GM18951 (cell line): ENCODE results near the gene TRIM24.
A peak's percentile ranks its signal among the peaks of the same experiment; 100 is the strongest.
"Not testable (repeated sequence)": the region's sequence is repeated elsewhere in the genome, so short reads cannot be mapped to it uniquely, and the experiment has no call there.

Experiments used
- POLR2A ChIP-seq: IDR thresholded peaks from 4 replicates; pipeline ENCODE4 v1.6.1; 2011; ENCODE audit warnings: mild to moderate bottlenecking; ENCODE audit not compliant: insufficient read length, insufficient read depth; ENCODE audit errors: extremely low read depth
- in situ Hi-C: fragments of 300-500 bp; cut with MboI; formaldehyde crosslinking; loops from one replicate; pipeline ENCODE4 v1.12.0; 2022; ENCODE audit warnings: low sequenced_read_pairs, mixed read lengths, inconsistent platforms; ENCODE audit not compliant: unreplicated experiment

The TRIM24 gene

DNA sequence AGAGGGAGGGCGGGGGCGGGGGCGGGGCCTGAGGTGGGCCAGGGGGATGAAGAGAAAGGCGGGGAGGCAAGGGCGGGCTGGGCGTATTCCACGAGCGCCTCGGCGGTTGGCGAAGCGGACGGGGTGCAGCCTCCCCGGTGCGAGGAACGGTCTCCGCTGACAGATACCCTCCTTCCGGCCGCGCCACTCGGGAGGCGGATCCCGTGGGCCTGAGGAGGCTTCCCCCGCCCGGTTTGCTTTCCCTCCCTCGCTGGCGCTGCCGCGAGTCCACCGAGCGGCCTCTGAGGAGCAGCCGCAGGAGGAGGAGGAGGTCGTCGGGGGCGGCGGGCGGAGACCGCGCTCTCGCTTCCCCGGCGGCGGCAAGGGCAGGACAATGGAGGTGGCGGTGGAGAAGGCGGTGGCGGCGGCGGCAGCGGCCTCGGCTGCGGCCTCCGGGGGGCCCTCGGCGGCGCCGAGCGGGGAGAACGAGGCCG is at the start of gene TRIM24:
TSS of gene TRIM24 (plus strand) at position 84 of the 473 bp plus-strand sequence. CDS start at position 374, 290 bp downstream.
- TF ChIP-seq POLR2A: peak; percentile 84
- in situ Hi-C loops: loop anchor here (25.0 kb wide), 1 partner anchor 277 kb away; no protein-coding TSS in a partner anchor

DNA sequence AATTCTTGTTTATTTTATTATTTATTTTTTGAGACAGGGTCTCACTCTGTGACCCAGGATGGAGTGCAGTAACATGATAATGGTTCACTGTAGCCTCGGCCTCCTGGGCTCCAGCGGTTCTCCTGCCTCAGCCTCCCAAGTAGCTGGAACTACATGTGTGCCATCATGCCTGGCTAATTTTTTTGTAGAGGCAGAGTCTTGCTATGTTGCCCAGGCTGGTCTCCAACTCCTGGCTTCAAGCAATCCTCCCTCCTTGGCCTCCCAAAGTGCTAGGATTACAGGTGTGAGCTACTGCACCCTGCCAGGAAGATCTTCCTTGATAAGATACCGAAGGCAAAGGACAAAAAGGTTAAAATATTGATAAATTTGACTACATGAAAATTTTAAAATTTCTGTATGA is 48.0 kb upstream of the TRIM24 start:
- in situ Hi-C loops: not testable (repeated sequence)

DNA sequence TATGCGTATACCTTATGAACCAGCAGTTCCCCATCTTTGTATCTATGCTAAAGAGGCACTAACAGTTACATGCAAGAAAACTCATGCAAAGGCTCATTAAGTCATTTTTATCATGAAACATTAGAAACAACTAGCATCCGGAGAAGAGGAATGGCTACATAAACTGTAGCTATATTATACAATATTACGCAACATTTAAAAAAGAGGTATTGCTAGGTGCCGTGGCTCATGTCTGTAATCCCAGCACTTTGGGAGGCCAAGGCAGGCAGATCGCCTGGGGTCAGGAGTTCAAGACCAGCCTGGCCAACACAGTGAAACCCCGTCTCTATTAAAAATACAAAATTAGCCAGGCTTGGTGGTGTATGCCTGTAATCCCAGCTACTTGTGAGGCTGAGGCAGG is 47.1 kb upstream of the TRIM24 start:
- in situ Hi-C loops: not testable (repeated sequence)

DNA sequence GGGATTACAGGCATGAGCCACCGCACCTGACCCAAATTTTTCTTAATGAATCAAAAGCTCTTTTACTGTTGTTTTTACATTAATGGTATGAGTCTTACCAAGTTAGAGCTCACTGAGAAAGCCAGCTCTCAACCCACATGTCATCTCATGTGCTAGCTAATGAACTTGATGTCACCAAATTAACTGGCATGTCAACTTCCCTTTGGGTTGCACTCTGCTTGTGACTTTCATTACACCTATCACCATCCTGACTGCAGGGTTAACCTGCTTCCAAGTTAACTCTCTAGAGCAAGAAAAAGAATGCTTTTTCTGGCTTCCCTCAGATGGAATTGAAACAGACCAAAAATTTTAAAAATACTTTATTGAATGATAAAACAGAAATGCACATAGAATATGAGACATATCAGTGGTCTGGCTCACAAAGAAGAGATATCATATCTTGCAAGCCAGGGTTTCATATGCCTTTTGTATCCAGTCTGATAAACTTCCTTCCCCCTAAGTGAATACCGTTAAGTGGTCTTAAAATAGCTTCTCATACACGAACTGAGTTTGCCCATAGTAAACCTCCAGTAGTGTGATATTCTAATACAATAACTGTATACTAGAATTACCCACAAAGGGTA is 42.9 kb upstream of the TRIM24 start:
- in situ Hi-C loops: no loop called here
- TF ChIP-seq POLR2A: no peak

DNA sequence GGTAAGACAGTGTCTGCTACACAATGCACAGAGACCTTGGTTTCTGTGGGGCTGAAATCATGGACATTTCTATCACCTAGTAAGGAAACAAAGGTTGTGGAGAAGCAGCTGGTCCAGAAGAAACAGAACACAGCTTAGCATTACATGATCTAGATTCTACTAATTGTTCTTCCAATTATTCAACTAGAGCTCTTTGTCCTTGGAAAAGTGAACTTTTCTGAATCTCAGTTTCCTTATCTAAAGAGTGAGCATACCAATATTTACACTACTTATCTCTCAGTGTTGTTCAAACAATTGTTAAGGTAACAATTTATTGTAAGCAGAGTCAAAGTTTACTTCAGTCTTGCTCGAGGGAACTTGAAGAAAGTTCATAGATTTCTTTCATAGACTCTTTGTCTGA is 42.3 kb upstream of the TRIM24 start:
- TF ChIP-seq POLR2A: no peak
- in situ Hi-C loops: no loop called here

DNA sequence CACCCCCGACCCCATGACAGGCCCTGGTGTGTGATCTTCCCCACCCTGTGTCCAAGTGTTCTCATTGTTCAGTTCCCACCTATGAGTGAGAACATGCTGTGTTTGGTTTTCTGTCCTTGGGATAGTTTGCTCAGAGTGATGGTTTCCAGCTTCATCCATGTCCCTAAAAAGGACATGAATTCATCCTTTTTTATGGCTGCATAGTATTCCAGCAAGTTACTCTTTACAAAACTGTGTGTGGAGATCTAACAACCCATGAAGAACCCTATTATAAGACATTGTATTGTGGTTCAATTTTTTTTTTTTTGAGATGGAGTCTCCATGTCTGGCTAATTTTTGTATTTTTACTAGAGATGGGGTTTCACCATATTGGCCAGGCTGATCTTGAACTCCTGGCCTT is 41.7 kb upstream of the TRIM24 start:
- in situ Hi-C loops: not testable (repeated sequence)

DNA sequence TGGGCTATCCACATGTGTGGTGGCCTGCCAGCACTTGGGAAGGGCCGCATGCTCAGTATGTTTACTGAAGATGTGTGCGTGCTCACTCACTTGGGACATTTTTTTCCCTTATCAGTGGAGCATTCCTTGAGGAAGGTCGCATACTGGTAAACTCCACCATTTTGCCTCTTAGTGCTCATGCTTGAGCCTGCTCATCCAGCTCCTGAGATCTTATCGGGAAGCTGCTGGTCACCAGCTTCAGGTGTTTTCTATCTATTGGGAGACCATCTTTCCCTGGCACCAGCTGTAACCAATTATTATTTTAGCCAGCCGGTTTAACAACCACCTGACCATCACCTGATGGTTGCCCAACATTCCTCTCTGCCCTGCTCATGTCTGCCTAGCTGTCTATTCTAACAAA is 35.0 kb upstream of the TRIM24 start:
- TF ChIP-seq POLR2A: no peak
- in situ Hi-C loops: loop anchor here (25.0 kb wide), 1 partner anchor 263 kb away; no protein-coding TSS in a partner anchor

DNA sequence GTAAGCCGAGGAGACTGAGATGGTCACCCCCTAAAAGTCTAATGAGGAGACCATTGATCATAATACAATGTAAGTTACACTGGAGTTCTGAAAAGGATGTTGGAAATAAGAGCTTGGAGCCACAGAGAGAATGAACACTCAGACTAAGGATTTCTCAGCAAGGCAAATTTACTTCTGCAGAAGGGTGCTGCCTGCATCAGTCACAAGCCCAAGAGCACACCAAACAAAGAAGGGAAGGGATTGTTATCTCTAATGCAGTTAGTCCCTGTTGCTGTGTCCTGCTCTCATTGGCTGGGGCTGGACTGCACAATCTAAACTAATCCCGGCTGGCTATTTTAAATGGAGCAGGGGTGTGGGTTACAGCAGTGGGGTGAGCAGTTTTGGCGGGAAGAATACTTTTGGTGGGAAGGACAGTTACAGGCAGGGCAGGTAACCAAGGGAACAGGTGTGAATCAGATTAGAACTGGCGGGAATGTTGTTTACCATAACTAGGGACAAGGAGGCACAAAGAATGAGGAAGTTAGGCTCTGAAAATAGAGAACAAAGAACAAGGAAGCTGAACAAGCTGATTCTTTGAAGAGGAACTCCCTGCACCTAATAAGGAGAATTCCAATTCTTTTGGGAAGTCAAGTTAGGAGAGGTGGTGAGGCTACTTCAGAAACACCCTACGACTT is 30.3 kb upstream of the TRIM24 start:
- TF ChIP-seq POLR2A: no peak
- in situ Hi-C loops: loop anchor here (25.0 kb wide), 1 partner anchor 267 kb away; no protein-coding TSS in a partner anchor

DNA sequence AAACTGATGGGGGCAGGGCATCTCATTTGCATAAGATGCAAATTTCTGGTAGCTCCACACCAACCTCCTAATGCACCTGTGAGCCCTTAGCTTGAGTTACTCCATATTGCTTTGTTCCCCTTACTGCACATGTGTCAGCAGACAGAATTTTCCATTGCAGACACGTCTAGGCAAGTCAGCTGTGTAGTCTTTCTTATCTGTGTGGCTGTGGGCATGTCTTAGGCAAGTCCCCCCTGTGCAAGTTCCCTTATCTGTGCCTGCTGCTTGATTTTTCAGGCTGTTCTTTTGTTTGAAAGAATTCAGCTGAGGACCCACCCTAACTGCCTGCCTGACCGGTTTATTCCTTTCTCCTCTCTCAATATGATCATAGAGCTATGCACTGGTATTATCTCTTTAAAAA is 28.5 kb upstream of the TRIM24 start:
- in situ Hi-C loops: loop anchor here (25.0 kb wide), 1 partner anchor 269 kb away; no protein-coding TSS in a partner anchor
- TF ChIP-seq POLR2A: no peak

DNA sequence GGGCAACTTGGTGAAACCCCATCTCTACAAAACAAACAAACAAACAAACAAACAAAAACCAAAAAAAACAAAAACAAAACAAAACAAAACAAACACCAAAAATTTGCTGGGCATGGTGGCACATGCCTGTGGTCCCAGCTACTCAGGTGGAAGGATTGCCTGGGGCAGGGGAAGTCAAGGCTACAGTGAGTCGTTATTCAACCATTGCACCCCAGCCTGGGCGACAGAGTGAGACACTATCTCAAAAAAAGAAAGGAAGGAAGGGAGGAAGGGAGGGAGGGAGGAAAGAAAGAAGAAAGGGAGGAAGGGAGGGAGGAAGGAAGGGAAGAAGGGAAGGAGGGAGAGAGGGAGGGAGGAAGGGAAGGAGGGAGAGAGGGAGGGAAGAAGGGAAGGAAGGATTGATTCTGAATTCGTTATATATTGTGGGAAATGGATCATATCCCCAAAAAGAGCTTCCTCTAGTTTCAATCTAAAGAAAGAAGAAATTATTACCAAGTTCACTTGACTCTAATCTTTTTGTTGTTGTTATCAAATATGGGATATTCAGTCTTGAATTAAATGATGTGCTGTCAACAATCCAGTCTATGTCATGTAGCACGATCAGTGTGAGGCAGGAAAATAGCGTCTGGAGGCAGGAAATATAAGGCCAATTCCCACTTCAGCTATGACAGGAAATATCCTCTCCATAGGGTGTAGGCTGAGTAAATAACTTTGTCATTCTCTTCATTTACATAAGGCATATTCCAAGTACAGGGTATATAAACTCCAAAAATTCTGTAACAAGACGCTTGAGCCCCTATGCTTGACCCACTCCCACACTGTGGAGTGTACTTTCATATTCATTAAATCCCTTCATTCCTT is 26.2 kb upstream of the TRIM24 start:
- in situ Hi-C loops: loop anchor here (25.0 kb wide), 1 partner anchor 272 kb away; no protein-coding TSS in a partner anchor
- TF ChIP-seq POLR2A: no peak

DNA sequence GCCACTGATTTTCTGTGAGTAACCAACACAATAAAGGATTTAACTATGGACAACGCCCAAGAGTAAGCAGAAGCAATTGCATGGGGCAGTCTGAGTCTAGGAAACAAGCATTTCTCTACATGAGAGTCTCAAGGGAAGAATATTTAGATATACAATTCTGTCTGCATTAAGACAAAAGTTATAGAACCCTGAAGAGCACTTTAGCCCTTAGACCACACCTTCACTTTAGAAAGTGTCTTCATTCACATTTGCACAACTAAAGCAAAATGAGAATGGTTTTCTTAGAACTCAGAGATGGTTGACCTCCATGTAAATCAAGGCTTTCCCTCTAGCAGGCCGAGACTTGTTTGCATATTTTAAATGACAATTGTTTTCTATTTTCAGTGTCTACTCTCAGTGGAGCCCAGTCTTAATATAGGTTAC is 25.5 kb upstream of the TRIM24 start:
- in situ Hi-C loops: loop anchor here (25.0 kb wide), 1 partner anchor 272 kb away; no protein-coding TSS in a partner anchor

DNA sequence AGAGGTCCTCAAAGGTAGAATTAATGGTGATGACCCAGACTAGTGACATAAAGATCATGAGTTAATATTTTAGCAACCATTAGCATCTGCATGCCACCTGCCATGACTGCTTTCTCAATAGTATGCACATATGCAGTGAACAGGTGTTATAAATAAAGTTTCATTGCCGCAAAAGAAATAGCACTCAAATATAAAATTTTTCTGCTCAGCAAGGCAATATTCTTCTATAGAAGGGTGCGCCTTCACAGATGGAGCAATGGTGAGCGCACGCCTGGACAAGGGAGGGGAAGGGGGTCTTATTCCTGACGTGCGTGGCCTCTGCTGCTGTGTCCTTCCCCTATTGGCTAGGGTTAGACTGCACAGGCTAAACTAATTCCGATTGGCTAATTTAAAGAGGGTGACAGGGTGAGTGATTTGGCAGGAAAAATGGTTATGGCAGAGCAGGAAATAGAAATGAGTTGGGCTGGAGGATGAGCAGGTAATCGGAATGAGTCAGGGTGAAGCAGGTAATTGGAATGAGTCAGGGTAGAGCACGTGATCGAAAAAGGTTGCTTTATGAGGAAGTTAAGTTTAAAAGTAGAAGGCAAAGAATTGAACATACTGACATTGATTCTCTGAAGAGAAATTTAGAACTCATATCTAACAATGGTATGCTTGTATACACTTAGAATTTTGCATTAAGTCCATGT is 24.7 kb upstream of the TRIM24 start:
- no peak for TF ChIP-seq POLR2A
- in situ Hi-C loops: loop anchor here (25.0 kb wide), 1 partner anchor 273 kb away; no protein-coding TSS in a partner anchor

More for the DNA sequence above, 25.5 kb upstream of the TRIM24 start:
- no peak for TF ChIP-seq POLR2A

DNA sequence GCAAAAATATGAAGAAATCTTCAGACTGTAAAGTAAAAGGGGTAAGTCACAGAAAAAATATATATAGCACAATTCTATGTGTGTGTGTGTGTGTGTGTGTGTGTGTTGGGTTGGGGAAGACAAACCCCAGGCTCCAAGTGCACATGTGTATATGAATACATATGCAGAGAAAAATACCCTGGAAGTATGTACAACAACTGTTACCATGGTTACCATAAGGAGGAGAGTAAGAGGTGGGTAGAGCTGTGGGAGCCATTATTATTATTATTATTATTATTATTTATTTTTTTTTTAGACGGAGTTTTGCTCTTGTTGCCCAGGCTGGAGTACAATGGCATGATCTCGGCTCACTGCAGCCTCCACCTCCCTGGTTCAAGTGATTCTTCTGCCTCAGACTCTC is 23.7 kb upstream of the TRIM24 start:
- TF ChIP-seq POLR2A: no peak
- in situ Hi-C loops: loop anchor here (25.0 kb wide), 1 partner anchor 274 kb away; no protein-coding TSS in a partner anchor

DNA sequence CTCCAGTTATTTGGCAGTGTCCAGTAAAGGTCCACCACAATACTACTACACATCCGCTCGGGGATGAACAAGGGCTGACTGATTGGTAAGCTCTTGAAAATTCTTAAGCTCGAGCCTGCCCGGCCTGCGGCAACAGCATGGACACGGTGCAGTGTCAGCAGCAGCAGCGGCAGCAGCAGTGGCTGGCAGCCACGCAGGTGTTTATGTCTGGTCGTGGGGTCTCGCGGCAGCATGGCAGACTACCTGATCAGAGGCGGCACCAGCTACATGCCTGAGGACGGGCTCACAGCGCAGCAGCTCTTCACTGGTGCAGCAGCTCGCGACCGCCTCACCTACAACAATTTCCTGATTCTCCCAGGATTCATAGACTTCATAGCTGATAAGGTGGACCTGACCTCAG is 19.6 kb upstream of the TRIM24 start:
- in situ Hi-C loops: loop anchor here (25.0 kb wide), 1 partner anchor 278 kb away; no protein-coding TSS in a partner anchor
- TF ChIP-seq POLR2A: no peak
